Measurements from ENCODE around the gene NIN. TPM values are rescaled to one million over a fixed set of nuclear protein-coding genes. Genes with fewer than 3 reads are reported as not detected.
A peak's percentile ranks its signal among the peaks of the same experiment; 100 is the strongest.

NIN gene
- total RNA-seq, 1 donor from 2014 or later = 45.4 TPM

DNA sequence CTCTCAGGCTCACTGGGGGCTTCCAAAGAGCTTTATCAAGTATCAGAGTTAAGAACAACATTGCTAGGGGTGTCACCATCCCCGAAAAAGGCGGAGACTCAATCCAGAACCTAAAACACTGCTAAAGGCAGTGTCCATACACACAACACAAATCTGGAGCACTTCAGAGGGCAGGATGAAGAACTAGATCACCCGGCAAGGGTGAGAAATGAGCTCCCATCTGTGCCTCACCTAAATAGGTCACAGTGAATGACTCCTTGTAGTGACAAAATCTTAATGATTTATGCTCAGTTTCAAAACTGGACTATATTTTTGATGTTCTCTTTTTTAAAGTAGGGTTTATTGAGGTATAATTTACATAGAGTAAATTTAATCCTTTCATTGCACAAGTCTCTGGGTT lies 25.6 kb downstream of the NIN start:
- H3K4me3 ChIP-seq (ENCODE audit: insufficient read depth, low read depth, low read length) = no peak overlapping the region
- H3K9ac ChIP-seq (ENCODE audit: low read length) = no peak overlapping the region
- H3K27ac ChIP-seq (ENCODE audit: low read depth, low read length) = no peak overlapping the region
- H3K4me1 ChIP-seq (ENCODE audit: insufficient read depth, low read length) = peaks cover 24% of the 10 kb centered on the region
- Mint-ChIP-seq H3K4me1 (ENCODE audit: low read depth, unreplicated experiment) (peaks cover 13% of the 10 kb centered on the region), H3K36me3 (ENCODE audit: low read depth, unreplicated experiment) (no peaks in the 10 kb centered on the region), H3K9me3 (ENCODE audit: unreplicated experiment) (no peaks in the 10 kb centered on the region), H3K27ac (ENCODE audit: unreplicated experiment) (no peak overlapping the region), H3K4me3 (ENCODE audit: unreplicated experiment) (no peak overlapping the region), H3K27me3 (ENCODE audit: low read depth, unreplicated experiment) (no peaks in the 10 kb centered on the region)
- no peaks in the 10 kb centered on the region for H4K20me1 ChIP-seq (ENCODE audit: insufficient read depth, low read length)
- H3K79me2 ChIP-seq (ENCODE audit: insufficient read depth, low read length) = no peaks in the 10 kb centered on the region
- H3K36me3 ChIP-seq (ENCODE audit: insufficient read depth, low read length) = no peaks in the 10 kb centered on the region
- no peak for FAIRE-seq
- H3K27me3 ChIP-seq (ENCODE audit: insufficient read depth, low read length) = no peaks in the 10 kb centered on the region
- no peak for DNase-seq (ENCODE audit: low read depth)
- H3K4me2 ChIP-seq (ENCODE audit: low read length) = no peak overlapping the region
- no peak for TF ChIP-seq EZH2 (IDR thresholded peaks at IDR 0.05; ENCODE audit: insufficient read depth, low read length)
- TF ChIP-seq, protein P1, sequence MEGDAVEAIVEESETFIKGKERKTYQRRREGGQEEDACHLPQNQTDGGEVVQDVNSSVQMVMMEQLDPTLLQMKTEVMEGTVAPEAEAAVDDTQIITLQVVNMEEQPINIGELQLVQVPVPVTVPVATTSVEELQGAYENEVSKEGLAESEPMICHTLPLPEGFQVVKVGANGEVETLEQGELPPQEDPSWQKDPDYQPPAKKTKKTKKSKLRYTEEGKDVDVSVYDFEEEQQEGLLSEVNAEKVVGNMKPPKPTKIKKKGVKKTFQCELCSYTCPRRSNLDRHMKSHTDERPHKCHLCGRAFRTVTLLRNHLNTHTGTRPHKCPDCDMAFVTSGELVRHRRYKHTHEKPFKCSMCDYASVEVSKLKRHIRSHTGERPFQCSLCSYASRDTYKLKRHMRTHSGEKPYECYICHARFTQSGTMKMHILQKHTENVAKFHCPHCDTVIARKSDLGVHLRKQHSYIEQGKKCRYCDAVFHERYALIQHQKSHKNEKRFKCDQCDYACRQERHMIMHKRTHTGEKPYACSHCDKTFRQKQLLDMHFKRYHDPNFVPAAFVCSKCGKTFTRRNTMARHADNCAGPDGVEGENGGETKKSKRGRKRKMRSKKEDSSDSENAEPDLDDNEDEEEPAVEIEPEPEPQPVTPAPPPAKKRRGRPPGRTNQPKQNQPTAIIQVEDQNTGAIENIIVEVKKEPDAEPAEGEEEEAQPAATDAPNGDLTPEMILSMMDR (IDR thresholded peaks at IDR 0.05; ENCODE audit: insufficient read depth, low read depth, low read length) = no peak
- H2AFZ ChIP-seq (ENCODE audit: low read depth, low read length) = no peak overlapping the region
- no peaks in the 10 kb centered on the region for H3K9me3 ChIP-seq (ENCODE audit: insufficient read depth, low read depth, low read length)

DNA sequence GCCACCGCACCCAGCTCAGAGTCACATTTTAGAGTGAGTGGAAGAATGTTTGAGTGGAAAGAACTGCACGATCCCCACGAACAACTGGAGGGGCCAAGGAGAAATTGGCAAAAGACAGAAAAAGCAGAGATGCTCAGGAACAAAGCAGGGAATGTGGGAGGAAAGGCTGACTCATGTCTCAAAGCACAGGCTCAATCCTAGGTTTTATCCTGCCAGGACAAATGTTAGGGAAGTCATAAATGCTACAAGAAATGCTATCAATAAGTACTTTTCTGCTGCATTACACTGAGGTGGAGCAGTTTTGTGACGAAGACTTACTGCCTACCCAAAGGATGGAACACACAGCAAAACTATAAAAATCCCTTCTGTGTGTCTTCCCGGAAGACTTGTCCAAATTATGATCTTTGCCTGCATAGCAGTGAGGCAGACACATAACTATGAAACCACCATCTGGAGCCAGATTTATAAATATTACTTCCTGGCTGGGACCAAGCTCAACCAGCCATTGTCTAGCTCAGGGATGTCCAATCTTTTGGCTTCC lies 26.7 kb downstream of the NIN start:
- Histone ChIP-seq H3K4me2 (ENCODE audit: low read length) (peak overlapping the region; percentile 61), H3K27ac (ENCODE audit: low read depth, low read length) (peak overlapping the region; percentile 61), H3K79me2 (ENCODE audit: insufficient read depth, low read length) (peaks cover 1% of the 10 kb centered on the region), H3K4me1 (ENCODE audit: insufficient read depth, low read length) (peaks cover 27% of the 10 kb centered on the region), H3K9ac (ENCODE audit: low read length) (peak overlapping the region; percentile 3), H3K4me3 (ENCODE audit: insufficient read depth, low read depth, low read length) (no peak overlapping the region), H3K36me3 (ENCODE audit: insufficient read depth, low read length) (no peaks in the 10 kb centered on the region), H2AFZ (ENCODE audit: low read depth, low read length) (no peak overlapping the region), H4K20me1 (ENCODE audit: insufficient read depth, low read length) (no peaks in the 10 kb centered on the region), H3K27me3 (ENCODE audit: insufficient read depth, low read length) (no peaks in the 10 kb centered on the region), H3K9me3 (ENCODE audit: insufficient read depth, low read depth, low read length) (no peaks in the 10 kb centered on the region)
- H3K9me3 Mint-ChIP-seq (ENCODE audit: unreplicated experiment) = no peaks in the 10 kb centered on the region
- DNase-seq (ENCODE audit: low read depth) (peak; percentile 84), FAIRE-seq (peak; percentile 84)
- H3K27ac Mint-ChIP-seq (ENCODE audit: unreplicated experiment) = peak overlapping the region; percentile 60
- H3K27me3 Mint-ChIP-seq (ENCODE audit: low read depth, unreplicated experiment) = no peaks in the 10 kb centered on the region
- H3K4me3 Mint-ChIP-seq (ENCODE audit: unreplicated experiment) = no peak overlapping the region
- peaks cover 13% of the 10 kb centered on the region for H3K4me1 Mint-ChIP-seq (ENCODE audit: low read depth, unreplicated experiment)
- no peaks in the 10 kb centered on the region for H3K36me3 Mint-ChIP-seq (ENCODE audit: low read depth, unreplicated experiment)
- TF ChIP-seq, protein P1 (IDR thresholded peaks at IDR 0.05; ENCODE audit: insufficient read depth, low read depth, low read length) = no peak
- TF ChIP-seq EZH2 (IDR thresholded peaks at IDR 0.05; ENCODE audit: insufficient read depth, low read length) = no peak

DNA sequence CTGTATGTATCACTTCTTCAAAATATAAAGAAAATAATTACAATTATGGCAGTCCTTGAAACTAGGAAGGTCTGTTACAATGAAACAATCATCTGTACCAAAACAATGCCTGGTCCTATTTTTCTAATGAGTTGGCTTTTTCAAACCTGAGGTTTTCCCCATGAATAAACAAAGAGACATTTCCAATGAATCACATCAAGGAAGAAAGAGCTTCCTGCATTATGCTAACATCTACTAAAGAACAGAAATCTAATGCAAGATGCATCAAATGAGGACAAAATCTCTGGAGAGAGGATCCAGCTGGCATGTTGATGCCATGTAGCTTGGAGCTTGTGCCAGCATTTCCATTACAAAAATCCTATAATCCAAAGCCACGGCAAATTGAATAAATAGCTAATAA lies 29.3 kb downstream of the NIN start:
- H4K20me1 ChIP-seq (ENCODE audit: insufficient read depth, low read length) = peaks cover 4% of the 10 kb centered on the region
- Mint-ChIP-seq H3K9me3 (ENCODE audit: unreplicated experiment) (no peaks in the 10 kb centered on the region), H3K27ac (ENCODE audit: unreplicated experiment) (no peak overlapping the region), H3K4me3 (ENCODE audit: unreplicated experiment) (no peak overlapping the region), H3K36me3 (ENCODE audit: low read depth, unreplicated experiment) (peaks cover 4% of the 10 kb centered on the region), H3K4me1 (ENCODE audit: low read depth, unreplicated experiment) (peaks cover 24% of the 10 kb centered on the region), H3K27me3 (ENCODE audit: low read depth, unreplicated experiment) (no peaks in the 10 kb centered on the region)
- no peak overlapping the region for H2AFZ ChIP-seq (ENCODE audit: low read depth, low read length)
- no peak for FAIRE-seq
- H3K9ac ChIP-seq (ENCODE audit: low read length) = no peak overlapping the region
- no peaks in the 10 kb centered on the region for H3K36me3 ChIP-seq (ENCODE audit: insufficient read depth, low read length)
- H3K4me3 ChIP-seq (ENCODE audit: insufficient read depth, low read depth, low read length) = no peak overlapping the region
- H3K4me2 ChIP-seq (ENCODE audit: low read length) = peak overlapping the region; percentile 48
- peaks cover 4% of the 10 kb centered on the region for H3K79me2 ChIP-seq (ENCODE audit: insufficient read depth, low read length)
- no peaks in the 10 kb centered on the region for H3K9me3 ChIP-seq (ENCODE audit: insufficient read depth, low read depth, low read length)
- peak overlapping the region; percentile 69 for H3K27ac ChIP-seq (ENCODE audit: low read depth, low read length)
- peak; percentile 66 for DNase-seq (ENCODE audit: low read depth)
- H3K27me3 ChIP-seq (ENCODE audit: insufficient read depth, low read length) = no peaks in the 10 kb centered on the region
- TF ChIP-seq EZH2 (IDR thresholded peaks at IDR 0.05; ENCODE audit: insufficient read depth, low read length) = no peak
- TF ChIP-seq, protein P1 (IDR thresholded peaks at IDR 0.05; ENCODE audit: insufficient read depth, low read depth, low read length) = no peak
- H3K4me1 ChIP-seq (ENCODE audit: insufficient read depth, low read length) = peaks cover 33% of the 10 kb centered on the region

Measured in astrocyte (in vitro differentiated cells and primary cell).